ENCODE results near the gene UNC13D.

Gene UNC13D

DNA sequence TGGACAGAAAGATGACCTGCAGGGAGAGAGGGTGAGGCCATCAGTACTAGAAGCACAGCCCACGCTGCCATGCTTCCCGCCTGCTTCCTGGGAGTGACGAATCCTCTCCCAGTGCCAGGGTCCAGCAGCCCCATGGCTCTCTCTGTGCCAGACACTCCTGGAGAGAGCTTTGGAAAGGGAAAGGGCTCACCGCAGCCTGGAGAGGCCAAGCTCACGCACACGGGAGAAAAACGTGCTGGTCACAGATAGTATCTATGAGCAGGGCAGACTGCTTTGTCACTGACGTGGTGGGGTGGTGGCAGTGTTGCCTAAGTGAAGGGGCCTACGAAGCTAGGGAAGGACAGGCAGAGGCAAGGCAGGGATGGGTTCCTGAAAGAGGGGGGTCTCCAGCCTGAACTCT lies 5.5 kb upstream of the UNC13D start:
- no peak for DNase-seq (ENCODE audit: low spot score)
- Mint-ChIP-seq H3K4me3 (no peak overlapping the region), H3K27me3 (ENCODE audit: low read depth) (no peaks in the 10 kb centered on the region), H3K27ac (no peak overlapping the region), H3K4me1 (ENCODE audit: low read depth) (peaks cover 22% of the 10 kb centered on the region), H3K9me3 (no peaks in the 10 kb centered on the region), H3K36me3 (ENCODE audit: low read depth) (peaks cover 40% of the 10 kb centered on the region)

DNA sequence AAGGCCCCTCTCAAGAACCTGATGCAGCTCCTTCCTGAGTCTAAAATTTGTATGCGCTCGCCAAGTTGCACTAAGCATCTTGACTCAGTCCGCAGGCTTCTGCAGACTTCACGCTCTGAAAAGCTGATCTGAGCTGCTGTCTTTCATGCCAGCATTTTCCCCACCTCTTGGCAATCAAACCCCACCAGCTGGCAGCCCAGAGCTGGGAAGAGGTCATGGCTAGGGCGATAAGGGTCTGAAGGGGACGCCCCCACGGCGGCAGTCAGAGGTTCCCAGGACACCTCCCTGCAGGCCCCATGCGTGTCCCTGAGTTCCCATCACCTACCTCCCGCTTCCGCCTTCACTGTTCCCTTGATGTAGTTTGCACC lies 5.1 kb upstream of the UNC13D start:
- peaks cover 20% of the 10 kb centered on the region for H3K4me1 Mint-ChIP-seq (ENCODE audit: low read depth)
- DNase-seq (ENCODE audit: low spot score) = no peak
- H3K27ac Mint-ChIP-seq = no peak overlapping the region
- H3K36me3 Mint-ChIP-seq (ENCODE audit: low read depth) = peaks cover 40% of the 10 kb centered on the region
- H3K9me3 Mint-ChIP-seq = no peaks in the 10 kb centered on the region
- no peak overlapping the region for H3K4me3 Mint-ChIP-seq
- H3K27me3 Mint-ChIP-seq (ENCODE audit: low read depth) = no peaks in the 10 kb centered on the region

DNA sequence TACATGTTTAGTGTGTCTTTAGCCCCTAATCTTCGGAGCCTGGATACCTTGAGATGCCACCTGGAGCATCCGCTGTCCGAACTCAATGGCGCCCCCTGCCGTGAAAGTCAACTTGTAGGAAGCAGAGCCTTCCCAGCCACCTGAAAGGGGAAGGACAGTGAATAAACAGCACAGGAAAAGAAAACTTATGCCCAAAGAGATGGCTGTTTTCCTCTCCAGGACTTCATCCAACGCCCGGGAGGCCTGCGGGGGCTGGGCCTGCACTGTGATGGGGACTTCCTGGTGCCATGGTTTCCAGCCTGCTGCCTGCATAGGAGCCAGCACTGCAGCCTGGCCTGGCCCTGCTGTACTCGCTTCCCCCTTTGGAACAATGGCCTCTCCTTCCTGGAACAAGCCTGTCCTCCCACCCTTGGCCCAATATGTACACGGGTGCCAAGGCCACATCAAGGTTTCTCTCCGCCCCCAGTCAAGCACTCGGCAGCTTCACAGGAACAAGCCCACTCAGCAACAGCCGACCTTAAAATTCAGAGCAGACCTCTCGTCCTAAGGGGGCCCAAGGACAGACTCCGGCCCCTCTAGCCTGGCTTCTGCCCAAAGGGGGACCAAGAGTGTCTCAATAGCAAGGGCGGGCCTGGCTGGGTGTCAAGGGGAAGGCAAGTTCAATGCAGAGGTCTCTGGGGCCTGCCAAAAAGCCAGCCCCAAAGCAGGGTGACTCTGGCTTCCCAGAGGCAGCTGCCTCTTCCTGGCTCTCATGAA lies 4.5 kb upstream of the UNC13D start:
- Mint-ChIP-seq H3K27ac (peak overlapping the region; percentile 67), H3K4me3 (no peak overlapping the region), H3K4me1 (ENCODE audit: low read depth) (peaks cover 18% of the 10 kb centered on the region), H3K9me3 (no peaks in the 10 kb centered on the region), H3K36me3 (ENCODE audit: low read depth) (peaks cover 42% of the 10 kb centered on the region), H3K27me3 (ENCODE audit: low read depth) (no peaks in the 10 kb centered on the region)
- peak; percentile 61 for DNase-seq (ENCODE audit: low spot score)

DNA sequence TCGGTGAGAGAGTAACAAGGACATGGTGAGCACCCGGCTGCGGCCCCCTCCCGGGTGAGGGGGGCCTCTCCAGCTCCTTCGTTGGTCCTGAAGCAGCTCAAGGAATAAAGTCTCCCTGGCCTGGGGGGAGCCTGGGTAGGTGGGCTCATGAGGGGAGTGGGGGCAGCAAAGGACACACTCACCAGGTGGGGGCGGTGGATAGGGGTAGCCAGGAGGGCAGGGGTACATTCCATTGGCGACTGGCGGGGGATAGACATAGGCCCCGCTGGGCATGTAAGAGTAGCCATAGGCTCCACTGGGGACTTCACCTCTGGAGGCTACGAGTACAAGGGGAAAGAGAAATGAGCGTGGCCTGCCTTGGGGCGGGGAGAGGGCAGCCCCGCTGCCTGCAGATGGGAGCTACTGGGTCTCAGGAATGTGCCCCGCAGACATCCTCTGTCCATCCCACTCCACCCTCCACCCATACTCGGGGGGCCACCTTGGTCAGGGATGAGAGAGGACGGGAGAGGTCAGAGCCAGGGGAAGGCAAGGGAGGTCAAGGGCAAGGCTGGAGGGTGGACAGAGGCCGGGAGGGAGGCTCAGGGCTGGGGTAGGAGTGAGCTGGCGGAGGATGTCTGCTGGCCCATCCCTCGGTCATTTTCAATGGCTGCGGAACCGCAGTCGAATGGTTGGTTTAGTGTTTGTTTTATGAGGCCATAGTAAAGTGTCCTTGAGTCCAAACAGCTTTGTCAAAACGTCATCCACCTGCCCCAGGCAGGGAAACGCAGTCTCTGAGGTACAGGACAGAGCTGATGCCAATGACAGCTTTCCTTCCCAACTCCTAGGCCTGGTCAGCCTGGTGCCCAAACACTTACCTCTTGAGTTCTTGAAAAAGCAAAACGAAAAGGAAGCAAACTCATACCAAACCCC lies 3.7 kb upstream of the UNC13D start:
- H3K4me1 Mint-ChIP-seq (ENCODE audit: low read depth) = peaks cover 16% of the 10 kb centered on the region
- no peaks in the 10 kb centered on the region for H3K9me3 Mint-ChIP-seq
- H3K4me3 Mint-ChIP-seq = no peak overlapping the region
- peaks cover 46% of the 10 kb centered on the region for H3K36me3 Mint-ChIP-seq (ENCODE audit: low read depth)
- H3K27ac Mint-ChIP-seq = peak overlapping the region; percentile 67
- DNase-seq (ENCODE audit: low spot score) = no peak
- no peaks in the 10 kb centered on the region for H3K27me3 Mint-ChIP-seq (ENCODE audit: low read depth)

DNA sequence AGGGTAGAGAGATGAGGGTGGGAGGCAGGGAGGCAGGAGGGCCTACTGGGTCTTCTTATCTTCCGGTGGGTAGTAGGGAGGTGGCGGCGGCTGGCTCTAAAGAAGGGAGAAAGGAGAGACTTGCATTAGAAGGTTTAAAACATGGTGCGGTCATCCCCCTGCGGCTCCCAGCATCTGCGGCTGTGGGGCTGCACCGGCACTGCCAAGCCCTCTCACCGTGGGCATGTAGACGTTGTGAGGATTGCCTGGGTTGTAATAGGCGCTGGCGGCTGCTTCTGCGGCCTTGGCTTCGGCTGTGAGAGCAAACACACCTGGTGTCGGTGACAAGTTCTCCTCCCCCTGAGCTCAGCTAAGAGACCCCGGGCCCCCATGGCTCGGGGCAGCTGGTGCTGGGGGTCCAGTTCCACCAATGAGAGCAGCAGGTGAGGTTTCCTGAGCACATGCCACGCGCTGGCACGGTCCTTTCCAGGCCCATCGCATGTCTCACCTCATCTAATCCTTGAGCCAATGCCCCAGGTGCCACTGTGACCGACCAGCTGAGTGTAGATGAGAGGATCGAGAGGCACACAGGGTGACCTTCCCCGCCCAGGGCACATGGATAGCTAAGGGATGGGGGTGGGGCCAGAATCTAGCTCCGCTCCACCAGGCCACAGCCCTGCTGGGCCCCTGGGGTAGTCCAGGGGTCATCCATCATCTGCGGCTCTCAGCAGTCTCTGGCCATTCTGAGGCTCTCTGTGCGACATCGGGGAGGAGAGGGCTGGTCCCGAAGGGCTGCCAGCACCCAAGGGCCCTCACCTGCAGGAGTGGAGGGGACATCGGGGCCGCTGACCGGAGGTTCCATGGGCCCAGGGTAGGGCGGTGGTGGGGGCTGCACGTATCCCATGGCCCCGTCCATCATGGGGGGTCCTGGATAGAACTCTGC lies 2.7 kb upstream of the UNC13D start:
- H3K36me3 Mint-ChIP-seq (ENCODE audit: low read depth) = peaks cover 48% of the 10 kb centered on the region

DNA sequence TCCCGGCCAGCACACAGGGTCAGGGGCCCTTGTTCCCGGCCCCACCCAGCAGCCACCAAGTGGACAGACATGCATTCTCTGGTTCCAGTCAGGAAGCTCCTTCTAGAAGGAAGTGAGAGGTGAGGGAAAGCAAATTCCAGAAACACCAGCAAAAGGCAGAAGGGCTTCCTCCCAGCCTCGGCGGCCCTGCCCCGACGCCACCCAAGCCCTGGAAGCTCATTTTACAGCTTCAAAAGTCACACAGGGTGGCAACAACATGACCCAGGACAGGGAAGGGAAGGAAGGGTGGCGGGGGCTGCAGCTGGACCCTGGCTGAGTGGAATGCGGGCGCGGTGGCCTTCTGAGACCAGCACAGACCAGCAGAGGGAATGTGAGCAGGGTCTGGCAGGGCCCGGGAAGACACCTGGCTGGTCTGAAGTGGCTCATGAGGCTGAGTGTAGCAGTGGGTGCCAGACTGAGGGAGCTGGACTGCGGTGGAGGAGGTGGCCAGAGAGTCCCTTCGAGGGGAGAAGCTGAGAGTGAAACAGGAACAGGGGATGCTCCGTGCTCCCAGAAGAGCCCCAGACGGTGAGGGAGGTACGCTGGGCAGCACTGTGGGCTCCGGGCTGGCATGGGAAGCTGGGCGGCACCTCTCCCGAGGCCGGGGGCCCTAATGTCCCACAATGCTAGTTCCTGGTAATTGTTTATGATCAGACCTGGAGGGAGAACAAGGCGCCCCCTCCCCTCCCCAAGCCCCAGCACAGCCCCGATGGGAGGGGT lies 1.9 kb upstream of the UNC13D start:
- no peaks in the 10 kb centered on the region for H3K9me3 Mint-ChIP-seq
- H3K36me3 Mint-ChIP-seq (ENCODE audit: low read depth) = peaks cover 47% of the 10 kb centered on the region
- H3K27me3 Mint-ChIP-seq (ENCODE audit: low read depth) = no peaks in the 10 kb centered on the region
- peak overlapping the region; percentile 49 for H3K27ac Mint-ChIP-seq
- H3K4me3 Mint-ChIP-seq = peak overlapping the region; percentile 18
- peaks cover 16% of the 10 kb centered on the region for H3K4me1 Mint-ChIP-seq (ENCODE audit: low read depth)
- no peak for DNase-seq (ENCODE audit: low spot score)

More for the DNA sequence above, 2.7 kb upstream of the UNC13D start:
- no peak overlapping the region for H3K4me3 Mint-ChIP-seq
- H3K27ac Mint-ChIP-seq = peak overlapping the region; percentile 36
- H3K9me3 Mint-ChIP-seq = no peaks in the 10 kb centered on the region
- peaks cover 16% of the 10 kb centered on the region for H3K4me1 Mint-ChIP-seq (ENCODE audit: low read depth)
- H3K27me3 Mint-ChIP-seq (ENCODE audit: low read depth) = no peaks in the 10 kb centered on the region
- DNase-seq (ENCODE audit: low spot score) = no peak

DNA sequence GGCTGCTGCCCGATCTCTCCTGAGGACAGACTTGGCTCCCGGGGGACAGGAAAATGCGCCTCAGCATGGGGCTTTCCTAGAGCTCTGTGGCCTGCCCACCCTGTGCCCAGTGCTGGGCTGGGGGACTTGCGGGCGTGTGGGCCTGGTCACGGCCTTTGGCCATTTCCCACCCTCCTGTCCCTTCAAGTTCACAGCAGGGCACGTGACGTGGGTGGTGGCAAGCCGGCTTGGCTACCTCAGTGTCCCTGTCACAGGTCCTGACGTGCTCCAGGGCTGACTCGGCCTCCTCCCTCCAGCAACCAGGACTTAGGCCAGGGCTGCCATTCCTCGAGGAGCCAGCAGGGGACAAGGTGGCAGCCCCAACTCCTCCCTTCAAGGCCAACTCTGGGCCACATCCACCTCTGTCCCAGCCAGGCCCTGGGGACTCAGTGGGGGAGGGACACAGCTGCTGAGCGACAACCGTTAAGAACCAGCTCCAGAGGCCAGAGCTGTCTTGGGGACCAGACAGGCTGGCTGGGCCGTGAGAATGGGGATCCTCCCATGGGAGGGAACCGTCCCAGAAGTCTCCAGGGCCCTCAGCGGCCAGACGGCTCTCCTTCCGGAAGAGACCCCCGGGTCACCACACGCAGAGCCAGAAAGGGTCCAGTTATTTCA lies 981 bp upstream of the UNC13D start:
- Mint-ChIP-seq H3K4me3 (peak overlapping the region; percentile 52), H3K27me3 (ENCODE audit: low read depth) (no peaks in the 10 kb centered on the region), H3K27ac (peak overlapping the region; percentile 65), H3K36me3 (ENCODE audit: low read depth) (peaks cover 44% of the 10 kb centered on the region), H3K4me1 (ENCODE audit: low read depth) (peaks cover 16% of the 10 kb centered on the region), H3K9me3 (no peaks in the 10 kb centered on the region)
- peak; percentile 60 for DNase-seq (ENCODE audit: low spot score)

DNA sequence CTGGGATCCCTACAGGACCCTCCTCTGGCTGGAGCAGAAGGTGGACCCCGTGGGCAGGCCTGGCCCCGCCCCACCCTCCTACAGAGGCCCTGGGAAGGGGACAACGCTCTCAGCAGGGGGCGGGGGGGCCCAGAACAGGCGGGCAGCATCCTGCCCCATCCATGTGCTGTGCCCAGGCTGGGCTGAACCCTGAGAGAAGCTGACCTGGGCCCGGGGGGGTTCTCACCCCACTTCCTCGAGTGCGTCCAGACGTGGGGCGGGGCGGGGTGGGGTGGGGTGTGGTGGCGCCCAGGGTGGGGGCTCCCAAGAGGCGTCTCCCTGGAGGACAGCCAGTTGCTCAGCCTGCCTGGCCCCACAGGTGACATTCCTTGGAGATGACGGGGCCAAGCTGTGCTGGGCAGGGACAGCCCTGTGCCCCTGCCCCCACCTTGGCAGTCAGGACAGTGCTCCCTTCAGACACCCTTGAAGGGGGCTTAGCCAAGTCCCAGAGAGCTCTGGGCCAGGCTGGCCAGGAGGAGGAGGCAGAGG lies 390 bp upstream of the UNC13D start:
- H3K4me3 Mint-ChIP-seq = peak overlapping the region; percentile 97
- no peaks in the 10 kb centered on the region for H3K27me3 Mint-ChIP-seq (ENCODE audit: low read depth)
- H3K36me3 Mint-ChIP-seq (ENCODE audit: low read depth) = peaks cover 42% of the 10 kb centered on the region
- H3K9me3 Mint-ChIP-seq = no peaks in the 10 kb centered on the region
- H3K27ac Mint-ChIP-seq = peak overlapping the region; percentile 97
- H3K4me1 Mint-ChIP-seq (ENCODE audit: low read depth) = peaks cover 16% of the 10 kb centered on the region
- DNase-seq (ENCODE audit: low spot score) = no peak

DNA sequence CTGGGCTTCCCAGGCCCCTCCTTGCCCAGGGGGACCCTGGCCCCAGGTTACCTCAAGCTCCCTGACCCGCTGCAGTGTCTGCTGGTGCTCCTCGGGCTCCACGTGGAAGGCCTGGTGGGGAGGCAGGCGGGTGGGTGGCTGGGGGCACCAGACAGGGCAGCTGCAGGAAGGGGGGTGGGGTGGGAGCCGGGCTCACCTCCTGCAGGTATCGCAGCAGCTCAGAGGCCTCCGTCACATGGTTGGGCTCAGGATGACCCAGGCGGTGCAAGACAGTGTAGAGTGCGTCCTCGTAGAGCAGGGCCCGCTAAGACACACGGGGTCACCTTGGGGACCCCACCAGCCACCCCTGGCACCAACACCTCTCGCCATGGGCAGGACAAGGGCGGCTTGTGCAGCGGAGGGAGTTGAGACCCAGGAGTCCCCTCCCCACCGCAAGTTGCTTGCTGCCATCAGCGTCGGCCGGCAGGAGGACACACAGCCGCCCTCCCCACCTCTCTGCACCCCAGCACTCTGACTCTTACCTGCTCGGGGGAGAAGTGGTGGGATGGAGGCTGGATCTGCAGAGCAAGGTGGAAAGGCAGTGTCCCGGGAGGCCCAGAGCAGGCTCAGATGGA lies 1.1 kb downstream of the UNC13D start:
- Mint-ChIP-seq H3K27me3 (ENCODE audit: low read depth) (no peaks in the 10 kb centered on the region), H3K27ac (peak overlapping the region; percentile 90), H3K36me3 (ENCODE audit: low read depth) (peaks cover 36% of the 10 kb centered on the region), H3K9me3 (no peaks in the 10 kb centered on the region), H3K4me1 (ENCODE audit: low read depth) (peaks cover 10% of the 10 kb centered on the region), H3K4me3 (peak overlapping the region; percentile 97)
- DNase-seq (ENCODE audit: low spot score) = no peak

DNA sequence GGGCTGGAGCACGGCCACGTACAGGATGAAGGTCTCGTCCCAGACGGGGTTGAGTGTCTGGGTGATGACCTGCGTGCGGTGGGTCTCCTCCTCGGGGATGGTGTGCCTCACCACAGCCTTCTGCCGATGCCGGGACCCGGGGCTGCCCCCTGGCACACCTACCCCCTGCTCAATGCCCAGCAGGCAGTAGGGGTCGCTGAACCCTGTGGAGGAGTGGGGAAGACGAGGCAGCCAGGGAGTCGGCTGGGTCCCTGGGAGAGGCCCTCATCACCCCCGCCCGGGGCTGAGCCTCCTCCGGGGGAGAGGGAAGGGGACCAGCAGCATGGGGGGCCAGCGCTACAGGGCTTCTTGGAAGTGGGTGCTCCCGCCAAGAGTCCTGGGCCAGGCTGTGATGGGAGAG lies 1.8 kb downstream of the UNC13D start:
- Mint-ChIP-seq H3K27me3 (ENCODE audit: low read depth) (no peaks in the 10 kb centered on the region), H3K4me1 (ENCODE audit: low read depth) (peaks cover 10% of the 10 kb centered on the region), H3K4me3 (peak overlapping the region; percentile 97), H3K9me3 (no peaks in the 10 kb centered on the region), H3K27ac (peak overlapping the region; percentile 34), H3K36me3 (ENCODE audit: low read depth) (peaks cover 35% of the 10 kb centered on the region)
- DNase-seq (ENCODE audit: low spot score) = no peak

DNA sequence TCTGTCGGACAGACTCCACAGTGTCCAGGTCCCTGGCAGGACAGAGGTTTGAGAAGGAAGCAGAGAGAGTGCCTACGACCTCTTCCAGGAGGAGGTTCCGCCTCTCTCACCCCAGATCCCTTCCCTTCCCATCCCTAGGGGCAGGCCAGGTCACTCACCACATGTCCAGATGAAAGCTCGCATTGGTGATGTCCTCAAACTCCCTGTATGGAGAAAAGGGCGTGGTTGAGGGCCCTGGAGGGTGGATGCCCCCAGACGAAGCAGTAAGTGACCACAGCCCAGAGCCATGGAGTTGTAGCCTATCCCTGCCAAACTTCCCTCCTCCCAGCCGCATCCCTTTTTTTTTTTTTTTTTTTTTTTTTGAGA lies 3.4 kb downstream of the UNC13D start:
- Mint-ChIP-seq H3K4me3 (peak overlapping the region; percentile 26), H3K9me3 (no peaks in the 10 kb centered on the region), H3K27me3 (ENCODE audit: low read depth) (no peaks in the 10 kb centered on the region), H3K36me3 (ENCODE audit: low read depth) (peaks cover 30% of the 10 kb centered on the region), H3K27ac (no peak overlapping the region), H3K4me1 (ENCODE audit: low read depth) (peaks cover 10% of the 10 kb centered on the region)
- DNase-seq (ENCODE audit: low spot score) = no peak

Measured in T-helper 2 cell treated with Interferon-gamma antibody and Interleukin-4, amounts not matched to agents 5 μg/mL and 100 μg/mL, for 36 hours (primary cell).